CD14-positive monocyte (primary cell): Measurements from ENCODE around the gene TMEM135. TPM values are rescaled to one million over a fixed set of nuclear protein-coding genes. Genes with fewer than 3 reads are reported as not detected.

Experiments
- DNase-seq, 3 donors: peaks; one replicate each; pipeline ENCODE4 v3.0.0-alpha.2; 2011 to 2022
- H2AFZ ChIP-seq: 2 replicates; pipeline ENCODE4 v1.6.0; 2012; ENCODE audit warnings: mild to moderate bottlenecking, low read depth, low read length, inconsistent platforms; ENCODE audit not compliant: insufficient read depth, poor library complexity, severe bottlenecking
- H3K27ac ChIP-seq, 2 donors: 1 replicate in 1 of 2; 2 replicates in 1 of 2; pipeline ENCODE4 v1.5.1; 2012 to 2013; ENCODE audit warnings: low read length in 2 of 2, control low read depth in 1 of 2, inconsistent platforms in 1 of 2, low read depth in 1 of 2, mild to moderate bottlenecking in 1 of 2
- H3K27me3 ChIP-seq, 2 donors: one replicate each; pipeline versions ENCODE4 v1.6.0 to v1.6.1; 2011 to 2013; ENCODE audit warnings: low read length in 2 of 2; ENCODE audit not compliant: control insufficient read depth in 2 of 2, insufficient read depth in 2 of 2
- H3K36me3 ChIP-seq, 2 donors: replicated peaks in 1 of 2; 1 replicate in 1 of 2; 2 replicates in 1 of 2; pipeline versions ENCODE4 v1.5.1 to v1.6.1; 2012 to 2013; ENCODE audit warnings: low read length in 2 of 2, control low read depth in 1 of 2, inconsistent platforms in 1 of 2, mild to moderate bottlenecking in 1 of 2; ENCODE audit not compliant: insufficient read depth in 2 of 2, control insufficient read depth in 1 of 2
- H3K4me1 ChIP-seq, 2 donors: 1 replicate in 1 of 2; 2 replicates in 1 of 2; pipeline versions ENCODE4 v1.5.1 to v1.6.1; 2012 to 2013; ENCODE audit warnings: low read length in 2 of 2, control low read depth in 1 of 2, inconsistent platforms in 1 of 2, mild to moderate bottlenecking in 1 of 2, moderate library complexity in 1 of 2; ENCODE audit not compliant: insufficient read depth in 2 of 2, control insufficient read depth in 1 of 2
- H3K4me2 ChIP-seq: replicated peaks from 2 replicates; pipeline ENCODE3; 2012; ENCODE audit warnings: low read length, moderate library complexity, mild to moderate bottlenecking; ENCODE audit not compliant: poor library complexity, severe bottlenecking; ENCODE audit errors: extremely low read depth
- H3K4me3 ChIP-seq, 3 experiments: fragments of 200-600 bp in 1 of 3; sonication (generic) in 1 of 3; replicated peaks in 1 of 3; 1 replicate in 2 of 3; 2 replicates in 1 of 3; pipeline ENCODE4 v1.5.1; 2011 to 2013; ENCODE audit warnings: low read length in 3 of 3, mild to moderate bottlenecking in 3 of 3, control low read depth in 2 of 3, low read depth in 2 of 3, inconsistent platforms in 1 of 3, moderate library complexity in 1 of 3
- H3K79me2 ChIP-seq: 2 replicates; pipeline ENCODE4 v1.6.0; 2012; ENCODE audit warnings: mild to moderate bottlenecking, control low read depth, inconsistent platforms, low read length, moderate library complexity; ENCODE audit not compliant: insufficient read depth
- H3K9ac ChIP-seq: 2 replicates; pipeline ENCODE4 v1.6.0; 2017; ENCODE audit warnings: low read length, mild to moderate bottlenecking; ENCODE audit not compliant: insufficient read depth, poor library complexity, severe bottlenecking
- H3K9me3 ChIP-seq, 2 donors: replicated peaks in 1 of 2; 1 replicate in 1 of 2; 2 replicates in 1 of 2; pipeline versions ENCODE4 v1.5.1 to v1.6.1; 2012 to 2013; ENCODE audit warnings: low read length in 2 of 2, control low read depth in 1 of 2; ENCODE audit not compliant: control insufficient read depth in 1 of 2, insufficient read depth in 1 of 2
- H4K20me1 ChIP-seq: 2 replicates; pipeline ENCODE4 v1.6.0; 2012; ENCODE audit warnings: mild to moderate bottlenecking, low read length, control low read depth, moderate library complexity; ENCODE audit not compliant: insufficient read depth
- H3K27ac Mint-ChIP-seq, 7 donors: one replicate each; pipeline ENCODE4 v1.8.0; 2020; ENCODE audit warnings: mild to moderate bottlenecking in 7 of 7, mixed read lengths in 7 of 7, moderate library complexity in 6 of 7, inconsistent platforms in 2 of 7
- H3K27me3 Mint-ChIP-seq, 3 donors: one replicate each; pipeline ENCODE4 v1.8.0; 2021 to 2022; ENCODE audit warnings: low read depth in 3 of 3, mild to moderate bottlenecking in 3 of 3, mixed read lengths in 3 of 3, moderate library complexity in 3 of 3, inconsistent platforms in 1 of 3
- H3K36me3 Mint-ChIP-seq, 2 donors: one replicate each; pipeline ENCODE4 v1.8.0; 2020; ENCODE audit warnings: mixed read lengths in 2 of 2, inconsistent platforms in 1 of 2, mild to moderate bottlenecking in 1 of 2
- H3K4me1 Mint-ChIP-seq: one replicate; pipeline ENCODE4 v1.8.0; 2020; ENCODE audit warnings: mild to moderate bottlenecking, mixed read lengths
- H3K4me3 Mint-ChIP-seq, 2 donors: one replicate each; pipeline ENCODE4 v1.8.0; 2020; ENCODE audit warnings: mild to moderate bottlenecking in 2 of 2, mixed read lengths in 2 of 2, moderate library complexity in 1 of 2
- H3K9me3 Mint-ChIP-seq, 7 donors: one replicate each; pipeline ENCODE4 v1.8.0; 2020 to 2022; ENCODE audit warnings: mixed read lengths in 7 of 7, mild to moderate bottlenecking in 6 of 7, moderate library complexity in 6 of 7, inconsistent platforms in 2 of 7
- WGBS: methylation state at CpG from one replicate; pipeline ENCODE4 v1.1.5; 2013; ENCODE audit warnings: missing lambda C conversion rate; ENCODE audit not compliant: insufficient coverage; 5-methylcytosine and 5-hydroxymethylcytosine counted together
- intact Hi-C, 2 donors: fragments of 100-400 bp; cut with micrococcal nuclease; formaldehyde crosslinking; loops; one replicate each; pipeline versions ENCODE4 v1.15.0 to v1.15.1; 2023
- polyA plus RNA-seq, 3 donors: library from polyadenylated mRNA; depleted of rRNA in 1 of 3; unstranded in 2 of 3; stranded (reverse) in 1 of 3; fragments of 300-500 nt in 2 of 3; fragments of >200 nt in 1 of 3; fragmentation: Illumina TruSeq in 2 of 3; gene quantifications; 1 replicate in 2 of 3; 2 replicates in 1 of 3; pipeline ENCODE4 v1.2.3, GENCODE V29; 2012 to 2021
- TF ChIP-seq, protein P1 (sequence below): fragments of 200-600 bp; IDR thresholded peaks from one replicate; pipeline ENCODE4 v1.8.0; 2022; ENCODE audit warnings: antibody characterized with exemption, mild to moderate bottlenecking

The TMEM135 gene
- polyA plus RNA-seq, 3 donors, result 2.7 to 8.4 (median 5.9) TPM

DNA sequence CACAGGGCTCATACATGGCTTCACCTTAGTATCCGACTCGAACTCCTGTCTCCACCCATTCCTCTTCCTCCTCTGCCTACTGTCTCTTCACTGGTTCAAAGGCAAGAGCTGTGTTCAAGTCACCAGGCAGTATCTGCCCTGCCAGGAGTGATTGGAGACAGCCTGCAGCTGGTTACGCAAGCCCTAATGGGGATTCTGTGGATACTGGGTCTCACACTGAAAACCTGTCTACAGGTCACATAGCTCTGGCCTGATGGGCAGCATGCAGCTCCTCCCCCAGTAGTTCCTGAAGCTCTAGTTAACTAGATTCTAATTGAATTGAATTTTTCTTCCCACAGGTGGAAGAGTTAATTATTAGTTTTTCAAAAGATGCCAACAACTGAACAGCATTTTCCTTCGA is 332.2 kb downstream of the TMEM135 start:
- Histone ChIP-seq H3K36me3 (no peaks in the 10 kb centered on the region), H3K9me3 (no peaks in the 10 kb centered on the region), H3K27ac (no peak overlapping the region), H3K4me3 (no peak overlapping the region), H3K79me2 (no peaks in the 10 kb centered on the region), H3K27me3 (no peaks in the 10 kb centered on the region), H3K4me1 (no peaks in the 10 kb centered on the region), H3K9ac (no peak overlapping the region), H3K4me2 (no peak overlapping the region), H2AFZ (no peak overlapping the region), H4K20me1 (no peaks in the 10 kb centered on the region)
- H3K4me1 Mint-ChIP-seq, result no peaks in the 10 kb centered on the region
- intact Hi-C loops, result no loop called here
- no peak overlapping the region for H3K4me3 Mint-ChIP-seq
- WGBS, result 100% methylated on average over 1 of the region's 4 CpGs
- H3K27ac Mint-ChIP-seq, result no peak overlapping the region
- TF ChIP-seq, protein P1, sequence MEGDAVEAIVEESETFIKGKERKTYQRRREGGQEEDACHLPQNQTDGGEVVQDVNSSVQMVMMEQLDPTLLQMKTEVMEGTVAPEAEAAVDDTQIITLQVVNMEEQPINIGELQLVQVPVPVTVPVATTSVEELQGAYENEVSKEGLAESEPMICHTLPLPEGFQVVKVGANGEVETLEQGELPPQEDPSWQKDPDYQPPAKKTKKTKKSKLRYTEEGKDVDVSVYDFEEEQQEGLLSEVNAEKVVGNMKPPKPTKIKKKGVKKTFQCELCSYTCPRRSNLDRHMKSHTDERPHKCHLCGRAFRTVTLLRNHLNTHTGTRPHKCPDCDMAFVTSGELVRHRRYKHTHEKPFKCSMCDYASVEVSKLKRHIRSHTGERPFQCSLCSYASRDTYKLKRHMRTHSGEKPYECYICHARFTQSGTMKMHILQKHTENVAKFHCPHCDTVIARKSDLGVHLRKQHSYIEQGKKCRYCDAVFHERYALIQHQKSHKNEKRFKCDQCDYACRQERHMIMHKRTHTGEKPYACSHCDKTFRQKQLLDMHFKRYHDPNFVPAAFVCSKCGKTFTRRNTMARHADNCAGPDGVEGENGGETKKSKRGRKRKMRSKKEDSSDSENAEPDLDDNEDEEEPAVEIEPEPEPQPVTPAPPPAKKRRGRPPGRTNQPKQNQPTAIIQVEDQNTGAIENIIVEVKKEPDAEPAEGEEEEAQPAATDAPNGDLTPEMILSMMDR, result no peak
- H3K9me3 Mint-ChIP-seq, result no peaks in the 10 kb centered on the region
- no peaks in the 10 kb centered on the region for H3K36me3 Mint-ChIP-seq
- peaks cover 0 to 4% (median 2%) of the 10 kb centered on the region in 3 donors for H3K27me3 Mint-ChIP-seq
- DNase-seq, result no peak

DNA sequence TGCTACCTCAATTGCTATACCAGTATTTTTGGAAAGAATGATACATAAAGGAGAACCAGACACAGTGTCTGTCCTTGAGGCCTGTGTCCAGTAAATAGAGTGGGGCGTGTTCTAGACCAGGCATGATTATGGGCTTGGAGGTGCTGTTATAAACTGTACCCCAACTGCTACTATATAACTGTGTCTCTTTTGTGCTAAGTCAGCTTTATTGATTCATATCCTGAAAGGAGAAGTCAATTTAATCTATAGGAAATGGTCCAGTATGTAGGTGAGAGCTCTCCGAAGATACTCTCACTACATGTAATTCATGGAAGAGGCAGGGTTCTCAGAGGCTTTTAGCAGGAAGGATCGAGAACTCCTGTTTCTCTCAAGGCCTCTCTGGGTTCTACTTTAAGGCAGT is 334.3 kb downstream of the TMEM135 start:
- H3K27ac Mint-ChIP-seq, result no peak overlapping the region
- H4K20me1 ChIP-seq, result no peaks in the 10 kb centered on the region
- no peak overlapping the region for H3K4me3 Mint-ChIP-seq
- H3K27me3 Mint-ChIP-seq, result peaks cover 0 to 4% (median 2%) of the 10 kb centered on the region in 3 donors
- no CpG with 5 or more reads among the region's 3 CpGs for WGBS
- peaks cover 0 to 6% (median 2%) of the 10 kb centered on the region in 7 donors for H3K9me3 Mint-ChIP-seq
- H3K4me3 ChIP-seq, result no peak overlapping the region
- no peak overlapping the region for H3K27ac ChIP-seq
- no peaks in the 10 kb centered on the region for H3K36me3 ChIP-seq
- H2AFZ ChIP-seq, result no peak overlapping the region
- H3K27me3 ChIP-seq, result no peaks in the 10 kb centered on the region
- H3K4me1 ChIP-seq, result no peaks in the 10 kb centered on the region
- no peaks in the 10 kb centered on the region for H3K4me1 Mint-ChIP-seq
- intact Hi-C loops, result no loop called here
- H3K36me3 Mint-ChIP-seq, result no peaks in the 10 kb centered on the region
- no peaks in the 10 kb centered on the region for H3K79me2 ChIP-seq
- DNase-seq, result no peak
- no peak overlapping the region for H3K4me2 ChIP-seq
- no peak overlapping the region for H3K9ac ChIP-seq
- TF ChIP-seq, protein P1, result no peak
- no peaks in the 10 kb centered on the region for H3K9me3 ChIP-seq

Other genes with a start within 250 kb of the TMEM135 start
- under 1 TPM in 2 of 3 donors, not detected in 1; 0.08 to 0.19 TPM for gene PRSS23, start 237.4 kb upstream of the TMEM135 start, polyA plus RNA-seq
- under 1 TPM in 1 of 3 donors, not detected in 2; 0.05 TPM for gene FZD4, start 82.5 kb upstream of the TMEM135 start, polyA plus RNA-seq